Mesendoderm (in vitro differentiated cells): ENCODE measurements around the gene NTN1.
"Not testable (repeated sequence)": the region's sequence is repeated elsewhere in the genome, so short reads cannot be mapped to it uniquely, and the experiment has no call there.

Experiments used
- DNase-seq: peaks from one replicate; pipeline ENCODE4 v3.0.0; 2013
- H2AK5ac ChIP-seq: 2 replicates; pipeline ENCODE4 v1.6.1; 2013; ENCODE audit warnings: low read length, inconsistent platforms
- H2BK120ac ChIP-seq: 2 replicates; pipeline ENCODE4 v1.6.1; 2013; ENCODE audit warnings: low read depth, mild to moderate bottlenecking, low read length, moderate library complexity, mixed read lengths
- H2BK15ac ChIP-seq: replicated peaks from 2 replicates; pipeline ENCODE4 v1.6.1; 2013; ENCODE audit warnings: low read depth, mild to moderate bottlenecking, moderate library complexity
- H2BK5ac ChIP-seq: 2 replicates; pipeline ENCODE4 v1.6.1; 2013; ENCODE audit warnings: low read length, inconsistent platforms
- H3K18ac ChIP-seq: 2 replicates; pipeline ENCODE4 v1.6.1; 2013; ENCODE audit warnings: mild to moderate bottlenecking, low read length, mixed read lengths
- H3K23ac ChIP-seq: one replicate; pipeline ENCODE4 v1.6.1; 2013; ENCODE audit warnings: low read length
- H3K27ac ChIP-seq: 2 replicates; pipeline ENCODE4 v1.5.1; 2013; ENCODE audit warnings: low read depth, mild to moderate bottlenecking, inconsistent platforms, low read length, moderate library complexity
- H3K27me3 ChIP-seq: 2 replicates; pipeline ENCODE4 v1.6.1; 2013; ENCODE audit warnings: low read length, control low read depth, mild to moderate bottlenecking, inconsistent platforms; ENCODE audit not compliant: insufficient read depth, poor library complexity
- H3K36me3 ChIP-seq: 2 replicates; pipeline ENCODE4 v1.6.1; 2013; ENCODE audit warnings: low read length, inconsistent platforms; ENCODE audit not compliant: control insufficient read depth, insufficient read depth
- H3K4ac ChIP-seq: one replicate; pipeline ENCODE4 v1.6.1; 2013; ENCODE audit warnings: low read depth, mild to moderate bottlenecking, low read length, moderate library complexity
- H3K4me1 ChIP-seq: 2 replicates; pipeline ENCODE4 v1.6.1; 2013; ENCODE audit warnings: low read depth, low read length, inconsistent platforms; ENCODE audit not compliant: control insufficient read depth
- H3K4me2 ChIP-seq: 2 replicates; pipeline ENCODE4 v1.6.1; 2013; ENCODE audit warnings: low read length
- H3K4me3 ChIP-seq: 2 replicates; pipeline ENCODE4 v1.5.1; 2013; ENCODE audit warnings: mild to moderate bottlenecking, low read length
- H3K56ac ChIP-seq: one replicate; pipeline ENCODE4 v1.6.1; 2013; ENCODE audit warnings: low read length
- H3K79me1 ChIP-seq: 2 replicates; pipeline ENCODE4 v1.6.1; 2013; ENCODE audit warnings: low read length, inconsistent platforms
- H3K79me2 ChIP-seq: 2 replicates; pipeline ENCODE4 v1.6.1; 2013; ENCODE audit warnings: mild to moderate bottlenecking, low read length; ENCODE audit not compliant: control insufficient read depth, insufficient read depth
- H3K9ac ChIP-seq: 2 replicates; pipeline ENCODE4 v1.6.1; 2013; ENCODE audit warnings: low read length, inconsistent platforms
- H4K5ac ChIP-seq: one replicate; pipeline ENCODE4 v1.6.1; 2013; ENCODE audit warnings: low read length
- H4K8ac ChIP-seq: one replicate; pipeline ENCODE4 v1.6.1; 2013; ENCODE audit warnings: low read depth, mild to moderate bottlenecking, control low read depth, low read length, moderate library complexity
- WGBS: extraction: QIAGEN DNeasy Blood & Tissue Kit; methylation state at CpG from one replicate; pipeline ENCODE4 v1.1.7; 2013; ENCODE audit warnings: low lambda C conversion rate, missing lambda C conversion rate; ENCODE audit not compliant: insufficient coverage; ENCODE audit errors: extremely low coverage; 5-methylcytosine and 5-hydroxymethylcytosine counted together

The NTN1 gene

DNA sequence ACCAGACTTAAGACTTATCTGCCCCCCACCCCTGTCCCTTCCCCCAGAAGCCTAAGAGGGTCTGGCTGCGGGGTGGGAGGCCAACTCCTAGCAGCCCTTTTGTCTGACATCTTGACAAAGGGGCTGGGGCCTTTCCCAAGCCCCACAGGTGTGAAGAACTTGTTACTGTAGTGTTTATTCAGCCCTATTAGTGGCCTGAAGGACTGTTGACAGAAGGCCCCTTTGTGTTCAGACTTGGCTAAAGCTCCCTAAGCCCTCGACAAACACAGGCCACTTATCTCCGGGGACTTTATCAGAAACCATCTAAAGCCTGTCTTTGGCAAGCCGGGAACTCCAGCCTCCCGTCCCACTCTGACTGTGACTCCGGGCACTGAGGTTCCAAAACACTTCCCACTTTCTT lies 129.8 kb downstream of the NTN1 start:
- H2AK5ac ChIP-seq, result no peak overlapping the region
- H3K23ac ChIP-seq, result no peak overlapping the region
- peak; percentile 94 for DNase-seq
- H3K4me2 ChIP-seq, result no peak overlapping the region
- H3K79me2 ChIP-seq, result no peaks in the 10 kb centered on the region
- no peak overlapping the region for H4K8ac ChIP-seq
- peak overlapping the region; percentile 81 for H3K27ac ChIP-seq
- H3K4me1 ChIP-seq, result peaks cover 2% of the 10 kb centered on the region
- H3K27me3 ChIP-seq, result no peaks in the 10 kb centered on the region
- H3K56ac ChIP-seq, result no peak overlapping the region
- H3K9ac ChIP-seq, result no peak overlapping the region
- no CpG with 5 or more reads among the region's 6 CpGs for WGBS
- no peak overlapping the region for H3K4ac ChIP-seq
- H3K4me3 ChIP-seq, result no peak overlapping the region
- peak overlapping the region; percentile 35 for H3K18ac ChIP-seq
- H4K5ac ChIP-seq, result no peak overlapping the region
- H2BK5ac ChIP-seq, result no peak overlapping the region
- H2BK120ac ChIP-seq, result no peak overlapping the region
- H3K36me3 ChIP-seq, result no peaks in the 10 kb centered on the region
- no peak overlapping the region for H2BK15ac ChIP-seq
- H3K79me1 ChIP-seq, result no peaks in the 10 kb centered on the region

DNA sequence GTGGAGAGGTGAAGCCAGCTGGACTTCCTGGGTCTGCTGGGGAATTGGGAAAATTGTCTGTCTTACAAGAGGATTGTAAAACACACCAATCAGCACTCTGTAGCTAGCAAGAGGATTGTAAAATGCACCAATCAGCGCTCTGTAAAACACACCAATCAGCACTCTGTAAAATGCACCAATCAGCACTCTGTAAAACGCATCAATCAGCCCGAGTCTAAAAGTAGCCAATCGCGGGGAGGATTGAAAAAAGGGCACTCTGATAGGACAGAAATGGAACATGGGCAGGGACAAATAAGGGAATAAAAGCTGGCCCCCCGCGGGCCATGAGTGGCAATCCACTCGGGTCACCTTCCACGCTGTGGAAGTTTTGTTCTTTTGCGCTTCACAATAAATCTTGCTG lies 130.4 kb downstream of the NTN1 start:
- not testable (repeated sequence) for H2AK5ac ChIP-seq, H3K79me2 ChIP-seq, H3K4me2 ChIP-seq, DNase-seq, H3K9ac ChIP-seq, H3K36me3 ChIP-seq, H3K4ac ChIP-seq, H3K27me3 ChIP-seq, H3K4me1 ChIP-seq, H4K8ac ChIP-seq, H3K79me1 ChIP-seq, H3K23ac ChIP-seq, H2BK5ac ChIP-seq, H3K56ac ChIP-seq, H2BK120ac ChIP-seq, H3K4me3 ChIP-seq, H4K5ac ChIP-seq, H2BK15ac ChIP-seq
- peak overlapping the region; percentile 47 for H3K27ac ChIP-seq
- WGBS, result no CpG with 5 or more reads among the region's 10 CpGs
- peak overlapping the region; percentile 35 for H3K18ac ChIP-seq

DNA sequence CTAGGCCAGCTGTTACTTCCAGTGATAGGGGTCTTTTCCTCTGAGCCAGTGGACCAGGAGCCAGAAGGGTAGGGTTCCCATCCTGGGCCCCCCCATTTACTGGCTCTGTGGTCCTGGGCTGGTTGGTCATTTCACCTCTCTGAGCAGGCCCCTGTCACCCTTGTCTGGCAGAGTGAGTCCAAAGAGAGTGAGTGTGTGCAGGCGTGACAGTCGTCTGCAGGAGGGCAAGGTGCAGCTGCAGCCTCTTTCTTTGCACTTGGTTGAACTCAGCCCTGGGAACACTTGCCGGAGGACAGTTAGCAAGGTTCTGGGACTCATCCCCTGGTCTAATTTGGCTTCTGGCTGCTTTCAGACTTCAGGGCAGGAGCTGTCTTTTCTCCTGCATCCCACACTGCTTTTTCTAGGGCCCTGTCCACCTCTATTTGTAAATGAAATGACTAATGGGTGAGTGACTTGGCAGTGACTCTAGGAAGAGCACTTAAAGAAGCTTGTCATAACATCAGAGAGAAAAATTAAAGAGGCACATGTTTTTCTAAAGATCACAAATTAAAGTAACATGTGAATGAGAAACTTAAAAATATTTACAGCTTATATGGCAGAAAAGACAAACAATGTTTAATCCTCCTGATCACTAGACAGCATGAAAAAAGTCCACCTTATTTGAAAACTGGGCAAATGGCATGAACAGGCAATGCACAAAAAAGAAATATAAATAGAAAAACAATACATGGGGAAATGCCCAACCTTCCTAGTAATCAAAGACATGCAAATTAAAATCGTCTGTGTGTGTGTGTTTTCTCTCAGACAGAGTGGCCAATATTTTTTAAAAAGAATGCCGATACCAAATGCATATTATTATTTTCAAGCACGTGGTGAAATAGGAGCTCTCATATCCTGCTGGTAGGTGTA lies 137.5 kb downstream of the NTN1 start:
- no CpG with 5 or more reads among the region's 6 CpGs for WGBS
- no peak overlapping the region for H3K56ac ChIP-seq
- no peaks in the 10 kb centered on the region for H3K79me2 ChIP-seq
- DNase-seq, result no peak
- H4K5ac ChIP-seq, result no peak overlapping the region
- H3K27ac ChIP-seq, result no peak overlapping the region
- no peaks in the 10 kb centered on the region for H3K36me3 ChIP-seq
- no peaks in the 10 kb centered on the region for H3K27me3 ChIP-seq
- no peaks in the 10 kb centered on the region for H3K4me1 ChIP-seq
- no peak overlapping the region for H4K8ac ChIP-seq
- H2BK120ac ChIP-seq, result no peak overlapping the region
- H3K23ac ChIP-seq, result no peak overlapping the region
- H3K79me1 ChIP-seq, result no peaks in the 10 kb centered on the region
- H2BK5ac ChIP-seq, result no peak overlapping the region
- H3K9ac ChIP-seq, result no peak overlapping the region
- H3K4me3 ChIP-seq, result no peak overlapping the region
- H3K18ac ChIP-seq, result no peak overlapping the region
- H2AK5ac ChIP-seq, result no peak overlapping the region
- H3K4me2 ChIP-seq, result no peak overlapping the region
- no peak overlapping the region for H3K4ac ChIP-seq
- H2BK15ac ChIP-seq, result no peak overlapping the region

DNA sequence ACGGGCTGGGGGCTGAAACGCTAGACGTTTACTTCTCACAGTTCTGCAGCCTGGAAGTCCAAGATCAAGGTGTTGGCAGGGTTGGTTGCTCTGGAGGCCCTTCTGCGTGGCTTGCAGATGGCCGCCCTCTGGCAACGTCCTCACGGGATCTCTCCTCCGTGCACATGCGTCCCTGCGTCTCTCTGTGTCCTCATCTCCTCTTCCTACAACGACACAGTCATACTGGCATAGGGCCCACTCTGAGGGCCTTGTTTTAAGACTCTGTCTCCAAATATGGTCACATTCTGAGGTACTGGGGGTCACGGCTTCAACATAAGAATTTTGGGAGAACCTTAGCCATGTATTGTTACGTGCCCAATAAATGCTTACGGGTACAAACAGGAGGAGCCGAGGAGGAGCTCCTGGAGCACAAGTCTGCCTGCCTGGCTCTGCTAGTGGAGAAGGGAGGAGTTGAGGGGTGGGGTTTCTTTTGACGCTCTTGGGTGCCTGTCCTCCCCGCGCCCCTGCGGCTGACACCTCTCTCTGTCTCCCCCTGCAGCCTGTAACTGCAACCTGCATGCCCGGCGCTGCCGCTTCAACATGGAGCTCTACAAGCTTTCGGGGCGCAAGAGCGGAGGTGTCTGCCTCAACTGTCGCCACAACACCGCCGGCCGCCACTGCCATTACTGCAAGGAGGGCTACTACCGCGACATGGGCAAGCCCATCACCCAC lies 141.1 kb downstream of the NTN1 start:
- Histone ChIP-seq H3K9ac (no peak overlapping the region), H3K27ac (no peak overlapping the region), H3K23ac (no peak overlapping the region), H3K4me2 (no peak overlapping the region), H2BK5ac (no peak overlapping the region), H3K56ac (no peak overlapping the region), H2AK5ac (no peak overlapping the region), H4K8ac (no peak overlapping the region), H3K27me3 (no peaks in the 10 kb centered on the region), H3K4me1 (no peaks in the 10 kb centered on the region), H2BK15ac (no peak overlapping the region), H3K79me2 (no peaks in the 10 kb centered on the region), H3K36me3 (no peaks in the 10 kb centered on the region), H3K18ac (no peak overlapping the region), H2BK120ac (no peak overlapping the region), H3K4ac (no peak overlapping the region), H3K4me3 (no peak overlapping the region), H3K79me1 (no peaks in the 10 kb centered on the region), H4K5ac (no peak overlapping the region)
- WGBS, result no CpG with 5 or more reads among the region's 31 CpGs
- DNase-seq, result peak; percentile 55

DNA sequence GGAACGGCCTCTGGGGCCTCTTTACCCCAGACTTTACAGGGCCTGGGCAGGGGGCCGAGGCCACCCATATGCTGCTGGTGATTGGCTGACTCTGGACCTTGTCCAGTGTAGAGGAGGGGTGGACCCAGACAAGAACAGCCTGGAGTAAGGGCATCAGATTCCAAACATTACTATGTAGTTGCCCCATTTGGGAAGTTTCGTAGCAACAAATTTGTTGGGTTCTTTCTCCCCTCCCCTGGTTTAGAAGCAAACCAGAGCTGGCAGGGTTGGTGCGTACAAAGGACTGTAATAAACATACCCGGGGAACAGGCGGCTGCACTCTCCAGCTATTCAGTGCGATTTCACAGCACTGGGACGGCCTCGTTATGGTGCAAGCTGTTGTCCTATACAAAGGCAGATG lies 145.5 kb downstream of the NTN1 start:
- H3K79me2 ChIP-seq, result no peaks in the 10 kb centered on the region
- H3K4ac ChIP-seq, result no peak overlapping the region
- no peak overlapping the region for H2BK15ac ChIP-seq
- H2BK120ac ChIP-seq, result no peak overlapping the region
- no peak overlapping the region for H3K27ac ChIP-seq
- no peak overlapping the region for H3K9ac ChIP-seq
- H3K56ac ChIP-seq, result no peak overlapping the region
- no peak for DNase-seq
- H3K79me1 ChIP-seq, result no peaks in the 10 kb centered on the region
- H3K18ac ChIP-seq, result no peak overlapping the region
- H2BK5ac ChIP-seq, result no peak overlapping the region
- no peak overlapping the region for H3K23ac ChIP-seq
- H4K8ac ChIP-seq, result no peak overlapping the region
- H3K4me3 ChIP-seq, result no peak overlapping the region
- no peaks in the 10 kb centered on the region for H3K27me3 ChIP-seq
- H3K36me3 ChIP-seq, result no peaks in the 10 kb centered on the region
- WGBS, result no CpG with 5 or more reads among the region's 9 CpGs
- no peak overlapping the region for H2AK5ac ChIP-seq
- H3K4me2 ChIP-seq, result no peak overlapping the region
- no peak overlapping the region for H4K5ac ChIP-seq
- H3K4me1 ChIP-seq, result peaks cover 5% of the 10 kb centered on the region
